Endodermal cell (in vitro differentiated cells): ENCODE data around the gene RAB35. TPM values are rescaled to one million over a fixed set of nuclear protein-coding genes. Genes with fewer than 3 reads are reported as not detected.

Experiments used
- DNase-seq: peaks from one replicate; pipeline ENCODE4 v3.0.0-alpha.2; 2017
- H3K27ac ChIP-seq: 2 replicates; pipeline ENCODE4 v1.5.1; 2013; ENCODE audit warnings: mild to moderate bottlenecking, low read depth, low read length, moderate library complexity
- H3K27me3 ChIP-seq: 2 replicates; pipeline ENCODE4 v1.6.1; 2013; ENCODE audit warnings: mild to moderate bottlenecking, low read length, moderate library complexity; ENCODE audit not compliant: insufficient read depth, control insufficient read depth, poor library complexity, severe bottlenecking
- H3K36me3 ChIP-seq: 2 replicates; pipeline ENCODE4 v1.7.0; 2013; ENCODE audit warnings: mild to moderate bottlenecking, low read length, moderate library complexity; ENCODE audit not compliant: control insufficient read depth, insufficient read depth
- H3K4me1 ChIP-seq: one replicate; pipeline ENCODE4 v1.7.0; 2013; ENCODE audit warnings: low read length; ENCODE audit not compliant: control insufficient read depth, insufficient read depth
- H3K4me3 ChIP-seq: 2 replicates; pipeline ENCODE4 v1.5.1; 2013; ENCODE audit warnings: mild to moderate bottlenecking, low read length, moderate library complexity
- H3K9ac ChIP-seq: 2 replicates; pipeline ENCODE4 v1.6.1; 2013; ENCODE audit warnings: mild to moderate bottlenecking, low read length, moderate library complexity; ENCODE audit not compliant: poor library complexity, severe bottlenecking; ENCODE audit errors: extremely low read depth
- H3K9me3 ChIP-seq: 2 replicates; pipeline ENCODE4 v1.6.1; 2013; ENCODE audit warnings: mild to moderate bottlenecking, low read length, moderate library complexity; ENCODE audit not compliant: control insufficient read depth
- H3K27ac Mint-ChIP-seq: 2 replicates; pipeline ENCODE4 v1.8.0; 2020; ENCODE audit warnings: mixed read lengths
- H3K27me3 Mint-ChIP-seq: 2 replicates; pipeline ENCODE4 v1.8.0; 2021; ENCODE audit warnings: mild to moderate bottlenecking, mixed read lengths; ENCODE audit not compliant: insufficient read depth
- H3K36me3 Mint-ChIP-seq: 2 replicates; pipeline ENCODE4 v1.8.0; 2020; ENCODE audit warnings: low read depth, mixed read lengths
- H3K4me1 Mint-ChIP-seq: 2 replicates; pipeline ENCODE4 v1.8.0; 2020; ENCODE audit warnings: mixed read lengths
- H3K4me3 Mint-ChIP-seq: 2 replicates; pipeline ENCODE4 v1.8.0; 2020; ENCODE audit warnings: mild to moderate bottlenecking, moderate library complexity, mixed read lengths
- H3K9me3 Mint-ChIP-seq: 2 replicates; pipeline ENCODE4 v1.8.0; 2020; ENCODE audit warnings: mild to moderate bottlenecking, mixed read lengths
- WGBS, 2 experiments: methylation state at CpG; one replicate each; pipeline versions ENCODE4 v1.1.5 to v1.1.7; 2013; ENCODE audit warnings: missing lambda C conversion rate in 2 of 2, mixed read lengths in 1 of 2; ENCODE audit not compliant: insufficient coverage in 1 of 2, insufficient read length in 1 of 2; 5-methylcytosine and 5-hydroxymethylcytosine counted together
- total RNA-seq, 2 donors: library from RNA; stranded (reverse); fragmentation: NEBNext Ultra II Directional in 1 of 2; extraction: Animal tissue kit (Norgen Biotek cat#: 25700) in 1 of 2; gene quantifications; 2 replicates in 1 of 2; 3 replicates in 1 of 2; pipeline ENCODE4 v1.2.1, GENCODE V29; 2021
- TF ChIP-seq, protein P1 (sequence below): fragments of 200-600 bp; sonication (generic); conservative IDR thresholded peaks from 2 replicates; pipeline ENCODE4 v1.5.0; 2021; ENCODE audit warnings: antibody characterized with exemption, mild to moderate bottlenecking

The RAB35 gene
- total RNA-seq, 2 donors from 2014 or later: 32.4 to 36.6 TPM

GRCh38 chr12:120099738-120100137 lies 16.8 kb downstream of the RAB35 start:
- no peak overlapping the region for H3K4me3 ChIP-seq
- 97 to 100% methylated on average over 1 to 11 of the region's 11 CpGs for WGBS, 2 experiments
- no peaks in the 10 kb centered on the region for H3K27me3 Mint-ChIP-seq
- H3K4me1 ChIP-seq: no peaks in the 10 kb centered on the region
- H3K9ac ChIP-seq: no peak overlapping the region
- H3K9me3 ChIP-seq: no peaks in the 10 kb centered on the region
- H3K36me3 Mint-ChIP-seq: peaks cover 40% of the 10 kb centered on the region
- H3K27ac ChIP-seq: no peak overlapping the region
- no peak overlapping the region for H3K4me3 Mint-ChIP-seq
- DNase-seq: no peak
- H3K36me3 ChIP-seq: peaks cover 33% of the 10 kb centered on the region
- no peaks in the 10 kb centered on the region for H3K4me1 Mint-ChIP-seq
- H3K27me3 ChIP-seq: no peaks in the 10 kb centered on the region
- TF ChIP-seq, protein P1, sequence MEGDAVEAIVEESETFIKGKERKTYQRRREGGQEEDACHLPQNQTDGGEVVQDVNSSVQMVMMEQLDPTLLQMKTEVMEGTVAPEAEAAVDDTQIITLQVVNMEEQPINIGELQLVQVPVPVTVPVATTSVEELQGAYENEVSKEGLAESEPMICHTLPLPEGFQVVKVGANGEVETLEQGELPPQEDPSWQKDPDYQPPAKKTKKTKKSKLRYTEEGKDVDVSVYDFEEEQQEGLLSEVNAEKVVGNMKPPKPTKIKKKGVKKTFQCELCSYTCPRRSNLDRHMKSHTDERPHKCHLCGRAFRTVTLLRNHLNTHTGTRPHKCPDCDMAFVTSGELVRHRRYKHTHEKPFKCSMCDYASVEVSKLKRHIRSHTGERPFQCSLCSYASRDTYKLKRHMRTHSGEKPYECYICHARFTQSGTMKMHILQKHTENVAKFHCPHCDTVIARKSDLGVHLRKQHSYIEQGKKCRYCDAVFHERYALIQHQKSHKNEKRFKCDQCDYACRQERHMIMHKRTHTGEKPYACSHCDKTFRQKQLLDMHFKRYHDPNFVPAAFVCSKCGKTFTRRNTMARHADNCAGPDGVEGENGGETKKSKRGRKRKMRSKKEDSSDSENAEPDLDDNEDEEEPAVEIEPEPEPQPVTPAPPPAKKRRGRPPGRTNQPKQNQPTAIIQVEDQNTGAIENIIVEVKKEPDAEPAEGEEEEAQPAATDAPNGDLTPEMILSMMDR: no peak
- no peaks in the 10 kb centered on the region for H3K9me3 Mint-ChIP-seq
- H3K27ac Mint-ChIP-seq: no peak overlapping the region

GRCh38 chr12:120098756-120099470 lies 17.6 kb downstream of the RAB35 start:
- H3K27me3 Mint-ChIP-seq: no peaks in the 10 kb centered on the region

GRCh38 chr12:120096671-120097202 lies 19.8 kb downstream of the RAB35 start:
- peaks cover 3% of the 10 kb centered on the region for H3K4me1 ChIP-seq
- DNase-seq: no peak
- H3K36me3 ChIP-seq: peaks cover 30% of the 10 kb centered on the region
- Mint-ChIP-seq H3K27me3 (no peaks in the 10 kb centered on the region), H3K4me1 (peaks cover 2% of the 10 kb centered on the region), H3K4me3 (no peak overlapping the region), H3K27ac (peak overlapping the region; percentile 52), H3K36me3 (peaks cover 28% of the 10 kb centered on the region), H3K9me3 (no peaks in the 10 kb centered on the region)
- no peak overlapping the region for H3K4me3 ChIP-seq
- no peak overlapping the region for H3K27ac ChIP-seq
- no peak overlapping the region for H3K9ac ChIP-seq
- TF ChIP-seq, protein P1: no peak
- no peaks in the 10 kb centered on the region for H3K9me3 ChIP-seq
- 92% methylated on average over 27 to 34 of the region's 34 CpGs for WGBS, 2 experiments
- H3K27me3 ChIP-seq: no peaks in the 10 kb centered on the region

More at GRCh38 chr12:120098756-120099470, 17.6 kb downstream of the RAB35 start:
- Histone ChIP-seq H3K4me1 (peaks cover 1% of the 10 kb centered on the region), H3K27me3 (no peaks in the 10 kb centered on the region), H3K9ac (no peak overlapping the region), H3K27ac (no peak overlapping the region), H3K4me3 (no peak overlapping the region), H3K9me3 (no peaks in the 10 kb centered on the region), H3K36me3 (peaks cover 31% of the 10 kb centered on the region)
- H3K27ac Mint-ChIP-seq: no peak overlapping the region
- H3K4me1 Mint-ChIP-seq: peaks cover 2% of the 10 kb centered on the region
- TF ChIP-seq, protein P1: no peak
- H3K9me3 Mint-ChIP-seq: no peaks in the 10 kb centered on the region
- no peak overlapping the region for H3K4me3 Mint-ChIP-seq
- 95 to 96% methylated on average over 31 to 36 of the region's 36 CpGs for WGBS, 2 experiments
- peaks cover 35% of the 10 kb centered on the region for H3K36me3 Mint-ChIP-seq
- no peak for DNase-seq
